T-helper 22 cell (primary cell): Measurements from ENCODE around the gene FAM53A.
A peak's percentile ranks its signal among the peaks of the same experiment; 100 is the strongest.

ENCODE experiments used
- DNase-seq: peaks from one replicate; pipeline ENCODE4 v3.0.0-alpha.2; 2020; ENCODE audit warnings: low read depth

The FAM53A gene, protein sequence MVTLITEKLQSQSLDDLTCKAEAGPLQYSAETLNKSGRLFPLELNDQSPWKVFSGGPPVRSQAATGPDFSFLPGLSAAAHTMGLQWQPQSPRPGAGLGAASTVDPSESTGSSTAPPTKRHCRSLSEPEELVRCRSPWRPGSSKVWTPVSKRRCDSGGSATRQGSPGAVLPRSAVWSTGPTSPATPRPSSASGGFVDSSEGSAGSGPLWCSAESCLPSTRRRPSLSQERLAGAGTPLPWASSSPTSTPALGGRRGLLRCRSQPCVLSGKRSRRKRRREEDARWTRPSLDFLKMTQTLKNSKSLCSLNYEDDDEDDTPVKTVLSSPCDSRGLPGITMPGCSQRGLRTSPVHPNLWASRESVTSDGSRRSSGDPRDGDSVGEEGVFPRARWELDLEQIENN

DNA sequence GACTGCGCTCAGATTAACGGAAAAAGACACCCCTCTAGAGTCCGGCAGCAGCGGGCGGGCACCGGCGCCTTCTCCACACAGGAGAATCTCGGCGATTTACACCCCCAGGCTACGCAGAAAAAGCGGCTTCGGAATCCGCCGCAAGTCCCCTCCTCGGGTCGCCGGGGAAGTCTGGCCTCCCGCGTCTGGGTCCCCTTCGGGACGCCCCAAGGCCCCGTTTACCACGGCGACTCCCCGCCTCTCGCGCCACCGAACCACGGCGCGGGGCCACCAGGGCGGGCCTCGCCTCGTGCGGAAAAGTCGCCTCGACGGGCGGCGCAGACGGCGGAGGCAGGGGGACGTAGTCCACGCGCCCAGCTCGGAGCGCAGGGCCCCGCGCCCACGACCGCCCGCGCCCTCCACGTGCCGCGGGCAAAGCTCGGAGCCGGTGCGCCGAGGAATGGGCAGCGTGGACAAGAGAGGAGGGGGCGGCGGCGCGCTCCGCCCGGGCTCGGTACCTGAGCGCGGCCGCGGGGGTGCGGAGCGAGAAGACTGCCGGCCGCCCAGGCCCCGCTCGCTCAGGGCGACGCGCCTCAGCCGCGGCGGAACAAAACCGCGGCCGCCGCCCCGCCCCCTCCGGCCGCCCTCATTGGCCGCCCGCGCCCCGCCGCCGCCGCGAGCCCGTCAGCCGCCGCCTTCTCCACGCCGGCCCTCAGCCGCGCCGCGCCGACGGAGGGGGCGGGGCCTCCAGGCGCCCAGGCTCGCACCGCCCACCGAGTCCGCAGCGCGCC lies at the start of gene FAM53A:
Gene FAM53A (minus strand): TSS at position 578 of the 770 bp plus-strand sequence. CDS start 15,572 bp downstream, outside the sequence.
- DNase-seq = peak; percentile 82

DNA sequence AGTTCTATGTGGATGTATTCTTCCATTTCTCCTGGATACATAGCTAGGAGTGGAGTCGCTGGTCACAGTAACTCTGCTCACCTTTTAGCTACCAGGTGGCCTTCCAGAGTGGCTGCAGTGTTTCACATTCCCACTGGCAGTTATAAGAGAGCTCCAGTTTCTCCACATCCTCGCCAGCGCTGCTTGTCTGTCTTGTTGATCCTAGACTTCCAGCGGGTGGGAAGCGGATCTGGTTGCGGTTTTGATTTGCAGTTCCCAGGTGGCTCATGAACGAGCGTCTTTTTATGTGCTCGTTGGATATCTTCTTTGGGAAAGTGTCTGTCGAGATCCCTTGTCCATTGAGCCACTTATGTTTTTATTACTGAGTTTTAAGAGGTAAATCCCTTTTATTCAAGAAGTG lies 48.8 kb upstream of the FAM53A start:
- no peak for DNase-seq

DNA sequence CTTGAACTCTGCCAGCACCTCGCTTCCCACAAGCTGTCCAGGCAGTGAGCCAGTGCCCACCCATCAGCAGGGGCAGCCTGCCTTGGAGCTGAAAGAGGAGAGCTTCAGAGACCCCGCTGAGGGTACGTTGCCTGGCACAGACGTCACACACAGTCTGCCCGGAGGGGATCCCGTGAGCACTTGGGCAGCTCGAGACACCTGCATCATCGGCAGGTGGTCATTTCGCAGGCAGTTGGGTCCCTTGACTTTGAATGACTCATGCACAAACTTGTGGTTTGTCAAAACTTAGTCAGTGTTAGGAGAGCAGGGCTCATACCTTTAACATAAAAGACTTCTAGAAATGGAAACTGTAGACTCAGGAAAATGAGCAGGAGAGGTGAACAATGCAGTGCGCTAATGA lies 47.1 kb upstream of the FAM53A start:
- no peak for DNase-seq

DNA sequence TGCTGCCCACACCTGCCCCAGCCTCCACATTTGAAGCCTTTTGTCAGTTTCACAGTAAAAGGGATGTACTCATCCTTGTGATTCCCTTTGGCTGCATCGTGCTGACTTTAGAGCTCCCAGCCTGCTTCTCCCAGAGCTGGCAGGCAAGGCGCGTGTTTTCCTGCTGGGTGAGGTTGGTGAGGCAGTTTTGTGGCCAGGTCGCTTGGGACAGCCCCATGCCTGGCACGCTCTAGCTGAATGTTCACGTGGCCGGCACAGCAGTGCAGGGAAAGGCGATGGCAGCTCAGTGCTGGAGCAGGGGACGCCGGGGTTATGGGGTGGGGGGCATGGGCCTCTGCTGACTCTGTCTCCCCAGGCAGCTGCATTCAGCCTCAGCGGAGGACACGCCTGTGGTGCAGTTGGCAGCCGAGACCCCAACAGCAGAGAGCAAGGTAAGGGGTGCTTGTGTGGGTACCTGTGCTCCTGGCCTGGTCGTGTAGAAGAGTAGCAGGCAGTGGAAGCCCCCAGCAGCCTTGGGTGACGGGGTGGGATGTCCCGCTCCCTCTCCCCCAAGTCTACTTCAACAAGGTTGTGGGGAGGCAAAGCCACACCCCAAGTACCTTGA lies 46.5 kb upstream of the FAM53A start:
- no peak for DNase-seq

DNA sequence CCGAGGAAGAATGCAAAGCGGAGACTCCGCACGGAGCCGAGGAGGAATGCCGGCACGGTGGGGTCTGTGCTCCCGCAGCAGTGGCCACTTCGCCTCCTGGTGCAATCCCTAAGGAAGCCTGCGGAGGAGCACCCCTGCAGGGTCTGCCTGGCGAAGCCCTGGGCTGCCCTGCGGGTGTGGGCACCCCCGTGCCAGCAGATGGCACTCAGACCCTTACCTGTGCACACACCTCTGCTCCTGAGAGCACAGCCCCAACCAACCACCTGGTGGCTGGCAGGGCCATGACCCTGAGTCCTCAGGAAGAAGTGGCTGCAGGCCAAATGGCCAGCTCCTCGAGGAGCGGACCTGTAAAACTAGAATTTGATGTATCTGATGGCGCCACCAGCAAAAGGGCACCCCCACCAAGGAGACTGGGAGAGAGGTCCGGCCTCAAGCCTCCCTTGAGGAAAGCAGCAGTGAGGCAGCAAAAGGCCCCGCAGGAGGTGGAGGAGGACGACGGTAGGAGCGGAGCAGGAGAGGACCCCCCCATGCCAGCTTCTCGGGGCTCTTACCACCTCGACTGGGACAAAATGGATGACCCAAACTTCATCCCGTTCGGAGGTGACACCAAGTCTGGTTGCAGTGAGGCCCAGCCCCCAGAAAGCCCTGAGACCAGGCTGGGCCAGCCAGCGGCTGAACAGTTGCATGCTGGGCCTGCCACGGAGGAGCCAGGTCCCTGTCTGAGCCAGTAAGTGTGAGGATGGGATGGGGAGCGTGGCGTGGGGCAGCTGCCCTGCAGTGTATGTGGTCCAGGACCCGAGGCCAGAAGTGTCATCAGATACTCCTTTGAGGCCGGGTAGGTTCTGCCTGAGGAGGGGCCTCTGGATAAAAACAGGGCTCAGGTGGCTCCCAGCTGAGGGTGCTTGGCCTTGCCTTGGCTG lies 44.2 kb upstream of the FAM53A start:
- no peak for DNase-seq

DNA sequence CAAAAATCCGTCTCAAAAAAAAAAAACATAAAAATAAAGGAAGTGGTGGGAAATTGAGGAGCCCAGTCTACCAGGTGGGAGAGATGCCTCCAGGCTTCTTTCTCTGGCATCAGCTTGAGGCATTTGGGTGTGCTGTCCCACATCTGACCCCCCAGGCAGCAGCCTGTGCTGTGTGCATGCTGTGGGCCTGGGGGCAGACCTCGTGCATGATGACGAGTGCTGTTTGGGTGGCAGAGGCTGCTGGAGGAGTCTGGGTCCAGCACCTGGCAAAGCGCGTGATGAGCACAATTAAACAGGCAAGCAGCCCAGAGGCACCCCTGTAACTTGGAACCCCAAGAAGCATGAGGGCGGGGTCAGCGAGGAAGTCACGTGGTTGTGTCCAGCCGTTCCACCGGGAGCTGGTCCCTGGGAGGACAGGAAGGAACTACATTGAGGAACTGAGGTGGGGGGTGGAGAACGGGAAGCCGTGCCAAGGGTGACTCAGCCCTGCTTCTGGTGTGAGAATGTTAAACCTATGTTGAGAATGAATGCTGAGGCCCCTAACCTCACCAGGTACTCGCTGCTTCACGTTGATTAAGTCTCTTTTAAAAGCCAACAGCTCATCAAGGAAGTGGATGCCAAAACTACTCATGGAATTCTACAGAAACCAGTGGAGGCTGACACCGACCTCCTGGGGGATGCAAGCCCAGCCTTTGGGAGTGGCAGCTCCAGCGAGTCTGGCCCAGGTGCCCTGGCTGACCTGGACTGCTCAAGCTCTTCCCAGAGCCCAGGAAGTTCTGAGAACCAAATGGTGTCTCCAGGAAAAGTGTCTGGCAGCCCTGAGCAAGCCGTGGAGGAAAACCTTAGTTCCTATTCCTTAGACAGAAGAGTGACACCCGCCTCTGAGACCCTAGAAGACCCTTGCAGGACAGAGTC lies 43.3 kb upstream of the FAM53A start:
- no peak for DNase-seq

DNA sequence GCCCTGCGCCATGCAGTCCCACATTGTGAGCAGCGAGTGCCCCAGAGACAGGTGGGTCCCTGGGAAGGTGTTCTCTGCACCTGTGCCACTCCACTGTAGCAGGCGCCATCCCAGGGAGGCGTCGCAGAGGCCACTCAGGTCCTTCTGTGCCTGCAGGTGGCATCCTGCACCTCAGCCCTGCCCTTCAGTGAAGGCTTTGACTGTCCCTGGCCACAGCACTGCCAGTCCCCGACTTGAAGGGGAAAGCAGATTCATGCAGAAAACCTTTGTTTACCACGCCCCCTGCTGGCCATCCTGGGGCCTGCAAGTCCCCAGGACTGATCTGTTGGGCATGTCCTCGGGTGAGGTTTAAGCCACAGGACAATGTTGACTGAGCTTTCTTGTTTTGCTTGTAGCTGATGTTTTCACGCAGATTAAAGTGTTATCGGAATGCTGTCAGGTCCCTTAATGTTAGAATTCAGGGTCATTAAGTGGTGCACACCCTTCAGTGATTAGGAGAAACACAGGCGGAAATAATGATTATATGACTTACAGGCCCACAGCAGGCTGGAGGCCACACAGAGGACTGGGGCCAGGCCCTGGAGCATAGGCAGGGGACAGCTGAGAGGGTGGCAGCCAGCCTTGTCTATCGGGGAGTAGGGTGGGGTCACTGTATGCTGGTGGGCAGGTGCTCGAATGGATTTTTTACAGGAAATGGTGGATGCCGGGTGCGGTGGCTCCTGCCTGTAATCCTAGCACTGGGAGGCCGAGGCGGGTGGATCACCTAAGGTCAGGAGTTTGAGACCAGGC lies 42.2 kb upstream of the FAM53A start:
- DNase-seq = peak; percentile 65

DNA sequence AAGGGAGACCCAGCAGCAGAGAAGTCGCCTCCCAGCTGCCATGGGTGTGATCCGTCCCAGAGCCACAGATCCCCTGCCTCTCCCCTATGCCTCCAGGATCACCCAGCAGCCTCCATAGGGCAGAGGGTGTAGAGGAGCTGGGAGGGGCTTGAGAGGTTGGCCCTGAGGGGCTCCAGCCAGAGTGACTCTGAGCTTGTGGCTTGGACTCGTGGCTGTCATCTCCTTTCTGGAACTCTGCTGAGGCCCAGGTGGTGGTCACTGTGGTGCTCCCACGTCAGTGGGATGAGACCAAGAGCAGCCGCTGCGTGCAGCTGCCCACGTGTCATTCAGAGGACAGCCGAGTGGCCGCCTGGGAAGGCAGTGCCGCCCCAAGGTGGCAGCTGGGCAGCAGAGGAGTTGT lies 41.4 kb upstream of the FAM53A start:
- DNase-seq = no peak

DNA sequence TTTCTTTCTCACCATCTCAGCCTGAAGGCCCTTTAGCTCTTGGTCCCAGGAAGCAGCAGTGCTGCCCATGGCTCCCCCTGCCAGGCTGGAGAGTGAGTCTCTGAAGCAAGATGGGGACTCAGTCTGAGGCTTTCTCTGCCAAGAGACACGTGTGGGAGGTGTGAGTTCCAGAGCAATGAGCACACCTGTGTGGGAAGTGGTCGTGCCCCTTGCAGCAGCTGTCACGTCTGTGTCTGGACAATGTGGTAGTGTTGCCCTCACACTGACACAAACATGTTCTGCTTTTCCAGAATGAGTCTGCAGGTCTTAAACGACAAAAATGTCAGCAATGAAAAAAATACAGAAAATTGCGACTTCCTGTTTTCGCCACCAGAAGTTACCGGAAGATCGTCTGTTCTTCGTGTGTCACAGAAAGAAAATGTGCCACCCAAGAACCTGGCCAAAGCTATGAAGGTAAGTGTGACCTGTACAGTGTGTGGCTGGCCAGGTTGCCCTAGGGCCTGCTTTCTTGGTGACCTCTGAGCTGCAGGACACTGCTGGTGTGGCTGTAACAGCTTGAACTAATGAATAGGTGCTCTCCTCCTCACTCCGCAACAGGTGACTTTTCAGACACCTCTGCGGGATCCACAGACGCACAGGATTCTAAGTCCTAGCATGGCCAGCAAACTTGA lies 39.2 kb upstream of the FAM53A start:
- peak; percentile 41 for DNase-seq

DNA sequence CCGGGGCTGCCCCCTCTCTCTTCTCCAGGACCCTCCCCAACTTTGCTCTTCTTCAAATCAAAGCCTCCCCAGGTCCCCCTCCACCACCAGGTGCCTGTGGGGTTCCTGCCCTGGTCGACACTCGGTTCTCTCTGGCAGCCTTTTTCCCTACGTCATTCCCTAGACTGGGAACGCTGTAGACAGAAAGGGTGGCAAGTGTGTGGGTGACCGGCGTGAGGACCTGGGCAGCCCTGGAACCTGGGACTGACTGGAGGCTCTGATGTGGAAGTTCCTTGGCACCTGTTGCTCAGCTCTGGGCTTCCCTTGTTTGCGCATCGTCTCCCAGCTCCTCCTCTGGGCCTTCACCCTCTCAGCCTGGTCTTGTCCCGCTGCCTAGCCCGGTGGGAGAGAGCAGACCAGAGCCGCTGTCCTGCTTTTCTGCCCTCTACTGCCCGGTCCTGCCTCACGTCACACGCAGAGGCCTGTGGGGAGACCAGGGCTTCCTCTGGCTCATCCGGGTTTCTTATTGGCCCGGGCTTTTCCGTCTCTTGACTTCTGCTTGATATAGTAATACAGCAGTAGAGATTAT lies 38.5 kb upstream of the FAM53A start:
- DNase-seq = no peak

DNA sequence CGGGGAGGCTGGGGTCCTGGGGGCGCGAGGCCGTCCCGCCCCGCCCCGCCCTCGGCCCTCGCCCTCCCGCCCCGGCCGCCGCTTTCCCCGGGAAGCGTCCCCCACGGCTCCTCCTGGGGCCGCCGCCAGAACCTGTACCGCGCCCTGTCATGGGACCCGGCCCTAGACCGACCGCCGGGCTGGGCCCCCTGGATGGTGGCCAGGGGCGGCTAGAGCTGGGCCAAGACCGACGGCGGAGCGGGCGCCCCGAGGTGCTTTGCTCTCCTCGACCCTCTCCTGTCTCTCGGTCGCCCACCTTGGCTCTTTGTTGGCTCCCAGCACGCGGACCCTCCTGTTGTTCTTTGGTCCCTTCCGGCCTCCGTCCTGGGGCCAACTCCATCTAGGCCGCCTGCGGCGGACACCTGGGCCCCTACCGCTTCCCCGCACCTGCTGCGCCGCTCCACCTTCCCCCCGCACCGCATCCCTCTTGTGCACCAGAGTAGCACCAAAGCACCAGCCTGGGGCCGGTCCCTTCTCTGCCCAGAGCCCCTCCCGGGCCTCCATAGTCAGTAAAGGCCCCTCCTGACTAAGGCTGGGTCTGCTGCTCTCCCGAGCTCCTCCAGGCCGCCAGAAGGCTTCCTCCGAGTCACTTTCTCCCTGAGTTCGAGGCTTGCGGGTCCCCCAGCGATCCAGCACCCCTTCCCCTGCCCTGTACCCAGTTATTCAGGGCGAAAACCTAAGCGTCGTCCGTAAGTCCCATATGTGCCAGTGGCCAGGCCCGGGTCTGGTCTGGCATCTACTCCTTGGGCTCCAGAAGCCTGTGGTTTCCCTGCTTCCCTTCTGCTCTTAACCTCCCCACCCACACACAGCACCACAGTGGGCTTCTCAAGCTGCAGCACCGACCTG lies 37.8 kb upstream of the FAM53A start:
- no peak for DNase-seq

DNA sequence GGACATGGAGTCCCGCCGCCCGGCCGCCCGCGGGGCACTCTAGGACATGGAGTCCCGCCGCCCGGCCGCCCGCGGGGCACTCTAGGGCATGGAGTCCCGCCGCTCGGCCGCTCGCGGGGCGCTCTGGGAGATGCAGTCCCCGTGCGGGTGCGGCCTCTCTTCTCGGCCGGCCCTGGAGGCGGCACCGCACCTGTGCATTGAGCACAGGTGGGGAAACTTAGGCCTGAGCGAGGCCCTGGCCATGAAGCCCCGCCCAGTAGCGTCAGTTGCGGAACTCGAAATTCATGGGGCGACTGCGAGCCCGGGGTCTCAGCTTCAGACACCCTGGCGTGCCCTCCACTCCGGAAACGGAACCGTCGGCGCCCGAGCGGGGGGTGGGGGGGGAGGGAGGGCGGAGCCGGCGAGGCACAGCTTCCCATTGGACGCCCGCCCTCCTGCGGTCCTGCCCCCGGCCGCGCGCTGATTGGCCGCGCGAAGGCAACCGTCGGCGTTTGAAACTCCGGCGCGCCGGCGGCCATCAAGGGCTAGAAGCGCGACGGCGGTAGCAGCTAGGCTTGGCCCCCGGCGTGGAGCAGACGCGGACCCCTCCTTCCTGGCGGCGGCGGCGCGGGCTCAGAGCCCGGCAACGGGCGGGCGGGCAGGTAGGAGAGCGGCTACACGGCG lies 37.0 kb upstream of the FAM53A start, which contains the start of the genes TACC3 and TMEM129:
Gene TACC3 (plus strand): TSS at position 519 of the 663 bp plus-strand sequence. CDS start 1,901 bp downstream, outside the sequence.
Gene TMEM129 (minus strand): TSS at position 321 of the 663 bp plus-strand sequence. CDS start 486 bp downstream, outside the sequence.
- peak; percentile 96 for DNase-seq

DNA sequence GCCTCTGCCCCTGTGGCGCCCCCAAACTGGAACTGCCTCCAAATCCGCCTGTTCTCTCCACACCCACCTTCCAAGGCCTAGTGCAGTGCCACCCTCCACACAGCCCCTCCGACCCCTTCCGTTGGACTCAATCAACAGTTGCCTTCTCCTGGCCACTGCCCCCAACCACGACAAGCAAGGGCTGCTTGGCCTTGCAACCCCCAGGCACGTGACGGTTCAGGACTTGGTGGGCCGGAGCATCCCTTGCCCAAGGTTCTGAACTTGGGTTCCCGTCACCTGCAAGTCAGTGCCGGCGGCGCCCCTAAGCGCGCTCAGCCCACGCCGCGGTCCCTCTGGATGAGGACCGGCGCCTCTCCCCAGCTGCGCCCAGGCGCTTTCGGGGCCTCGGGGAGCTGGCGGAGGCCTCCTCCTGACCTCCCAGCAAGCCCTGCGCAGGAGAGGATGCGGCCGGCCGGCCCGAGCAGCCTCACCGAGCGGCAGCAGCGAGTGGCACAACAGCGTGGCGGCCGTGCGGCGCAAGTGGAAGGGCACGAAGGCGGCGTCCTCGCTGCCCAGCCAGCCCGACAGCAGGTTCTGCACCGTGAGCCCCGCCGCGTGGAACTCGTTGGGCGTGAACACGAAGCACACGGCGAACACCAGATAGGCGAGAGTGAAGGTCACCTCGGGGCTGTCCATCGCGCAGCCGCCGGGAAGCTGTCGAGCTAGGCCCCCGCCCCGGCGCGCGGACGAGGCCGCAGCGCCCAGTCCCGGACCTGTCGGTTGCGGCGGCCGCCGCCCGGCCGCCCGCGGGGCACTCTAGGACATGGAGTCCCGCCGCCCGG lies 36.3 kb upstream of the FAM53A start:
- no peak for DNase-seq

DNA sequence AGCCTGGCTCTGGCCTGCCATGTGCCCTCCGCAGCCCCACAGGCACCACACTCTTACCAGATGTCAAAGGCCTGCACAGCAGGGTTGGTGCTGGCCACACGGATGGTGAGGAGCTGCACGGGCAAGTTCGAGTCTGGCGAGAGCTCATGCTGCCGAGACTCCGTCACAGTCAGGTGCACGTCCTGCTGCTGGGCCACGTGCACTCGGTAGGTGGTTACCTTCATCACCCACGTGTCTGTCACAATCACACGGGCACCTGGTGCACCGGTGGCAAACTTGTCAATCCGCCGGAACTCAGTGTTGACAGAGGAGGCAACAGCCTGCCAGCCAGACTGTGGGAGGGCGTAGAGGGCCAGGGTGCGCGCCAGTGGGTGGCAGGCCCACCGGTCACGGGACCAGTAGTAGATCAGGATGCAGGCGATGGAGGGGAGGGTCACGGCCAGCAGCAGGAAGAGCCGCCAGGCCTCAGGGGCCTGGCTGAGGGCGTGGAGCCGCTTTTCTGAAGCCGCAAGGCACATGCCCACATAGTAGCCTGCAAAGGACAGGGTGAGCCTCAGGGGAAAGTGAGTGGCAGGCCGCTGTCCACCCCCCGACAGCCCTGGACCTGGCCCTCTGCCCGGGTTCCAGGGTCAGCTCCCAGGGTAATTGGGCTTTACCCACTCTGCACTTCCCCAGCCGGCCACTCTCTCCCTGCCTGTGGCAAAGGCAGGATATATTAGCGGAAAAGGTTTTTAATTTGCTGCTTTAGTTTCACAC lies 34.2 kb upstream of the FAM53A start:
- no peak for DNase-seq
